Type B pancreatic cell (in vitro differentiated cells): Measurements from ENCODE around the gene PLSCR3. TPM values are rescaled to one million over a fixed set of nuclear protein-coding genes. Genes with fewer than 3 reads are reported as not detected.

Source experiments
- DNase-seq: peaks from one replicate; pipeline ENCODE4 v3.0.0; 2021; ENCODE audit warnings: mixed read lengths; ENCODE audit not compliant: unreplicated experiment; ENCODE audit errors: extremely low spot score
- H3K27ac Mint-ChIP-seq: 2 replicates; pipeline ENCODE4 v1.8.0; 2021; ENCODE audit warnings: mild to moderate bottlenecking, mixed read lengths
- H3K27me3 Mint-ChIP-seq: 2 replicates; pipeline ENCODE4 v1.8.0; 2021; ENCODE audit warnings: mixed read lengths
- H3K36me3 Mint-ChIP-seq: 2 replicates; pipeline ENCODE4 v1.8.0; 2021; ENCODE audit warnings: mixed read lengths
- H3K4me1 Mint-ChIP-seq: one replicate; pipeline ENCODE4 v1.8.0; 2021; ENCODE audit warnings: mixed read lengths; ENCODE audit not compliant: unreplicated experiment
- H3K4me3 Mint-ChIP-seq: 2 replicates; pipeline ENCODE4 v1.8.0; 2021; ENCODE audit warnings: mild to moderate bottlenecking, mixed read lengths
- H3K9me3 Mint-ChIP-seq: 2 replicates; pipeline ENCODE4 v1.8.0; 2021; ENCODE audit warnings: mixed read lengths
- CTCF ChIP-seq: fragments of 200-600 bp; sonication (generic); conservative IDR thresholded peaks from 2 replicates; pipeline ENCODE4 v1.5.0; 2021; ENCODE audit warnings: antibody characterized with exemption, mild to moderate bottlenecking
- total RNA-seq: library from RNA; stranded (reverse); gene quantifications from 2 replicates; pipeline ENCODE4 v1.2.1, GENCODE V29; 2021; ENCODE audit warnings: low replicate concordance

The PLSCR3 gene
- total RNA-seq, 1 donor from 2014 or later = 39.8 TPM

- H3K4me3 Mint-ChIP-seq = no peak overlapping the region
- H3K36me3 Mint-ChIP-seq = peaks cover 9% of the 10 kb centered on the region
- H3K27ac Mint-ChIP-seq = no peak overlapping the region
- H3K4me1 Mint-ChIP-seq = peaks cover 21% of the 10 kb centered on the region
- H3K9me3 Mint-ChIP-seq = no peaks in the 10 kb centered on the region
- no peak for TF ChIP-seq CTCF
- H3K27me3 Mint-ChIP-seq = no peaks in the 10 kb centered on the region
- DNase-seq = no peak
Observed at GRCh38 chr17:7417056-7417655, 22.8 kb upstream of the PLSCR3 start.

GRCh38 chr17:7416323-7416722 lies 22.0 kb upstream of the PLSCR3 start:
- no peaks in the 10 kb centered on the region for H3K27me3 Mint-ChIP-seq

GRCh38 chr17:7415784-7416183 lies 21.5 kb upstream of the PLSCR3 start:
- TF ChIP-seq CTCF = no peak
- no peaks in the 10 kb centered on the region for H3K27me3 Mint-ChIP-seq
- DNase-seq = no peak
- H3K9me3 Mint-ChIP-seq = no peaks in the 10 kb centered on the region
- peaks cover 9% of the 10 kb centered on the region for H3K36me3 Mint-ChIP-seq
- no peak overlapping the region for H3K27ac Mint-ChIP-seq
- peaks cover 24% of the 10 kb centered on the region for H3K4me1 Mint-ChIP-seq
- no peak overlapping the region for H3K4me3 Mint-ChIP-seq

More at GRCh38 chr17:7416323-7416722, 22.0 kb upstream of the PLSCR3 start:
- no peak for DNase-seq
- Mint-ChIP-seq H3K9me3 (no peaks in the 10 kb centered on the region), H3K4me3 (no peak overlapping the region), H3K4me1 (peaks cover 24% of the 10 kb centered on the region), H3K36me3 (peaks cover 9% of the 10 kb centered on the region), H3K27ac (no peak overlapping the region)
- TF ChIP-seq CTCF = no peak

GRCh38 chr17:7414837-7415236 lies 20.5 kb upstream of the PLSCR3 start:
- peaks cover 13% of the 10 kb centered on the region for H3K36me3 Mint-ChIP-seq
- H3K9me3 Mint-ChIP-seq = no peaks in the 10 kb centered on the region
- no peak for TF ChIP-seq CTCF
- H3K4me1 Mint-ChIP-seq = peaks cover 23% of the 10 kb centered on the region
- no peak for DNase-seq
- no peak overlapping the region for H3K4me3 Mint-ChIP-seq
- no peaks in the 10 kb centered on the region for H3K27me3 Mint-ChIP-seq
- H3K27ac Mint-ChIP-seq = no peak overlapping the region

- DNase-seq = no peak
- no peaks in the 10 kb centered on the region for H3K27me3 Mint-ChIP-seq
- peaks cover 21% of the 10 kb centered on the region for H3K36me3 Mint-ChIP-seq
- TF ChIP-seq CTCF = no peak
- no peak overlapping the region for H3K27ac Mint-ChIP-seq
- no peaks in the 10 kb centered on the region for H3K9me3 Mint-ChIP-seq
- peaks cover 12% of the 10 kb centered on the region for H3K4me1 Mint-ChIP-seq
- H3K4me3 Mint-ChIP-seq = no peak overlapping the region
Observed at GRCh38 chr17:7413346-7413985, 19.1 kb upstream of the PLSCR3 start.
